ENCODE measurements around the gene CCNE1.

Gene CCNE1
- total RNA-seq: 13.1 reads per million, percentile 37 among the genes with 10 or more reads in this experiment

GRCh38 chr19:29811125-29812079, at the start of gene CCNE1:
Gene CCNE1, plus strand, starts transcription at chr19:29811991. Its CDS starts 565 bp downstream, at chr19:29812556.
- peak; percentile 93 for DNase-seq

- no peak for DNase-seq
Measured at GRCh38 chr19:29763196-29763595, 48.6 kb upstream of the CCNE1 start.

- DNase-seq: no peak
Measured at GRCh38 chr19:29764361-29764760, 47.4 kb upstream of the CCNE1 start.

- no peak for DNase-seq
Measured at GRCh38 chr19:29766100-29766499, 45.7 kb upstream of the CCNE1 start.

GRCh38 chr19:29767039-29767735, 44.6 kb upstream of the CCNE1 start:
- no peak for DNase-seq

GRCh38 chr19:29768166-29768565, 43.6 kb upstream of the CCNE1 start:
- no peak for DNase-seq

- DNase-seq: no peak
Measured at GRCh38 chr19:29769997-29770396, 41.8 kb upstream of the CCNE1 start.

- no peak for DNase-seq
Measured at GRCh38 chr19:29770648-29771047, 41.1 kb upstream of the CCNE1 start.

- DNase-seq: peak; percentile 8
Measured at GRCh38 chr19:29771708-29772414, 39.9 kb upstream of the CCNE1 start.

- DNase-seq: no peak
Measured at GRCh38 chr19:29772696-29773095, 39.1 kb upstream of the CCNE1 start.

- no peak for DNase-seq
Measured at GRCh38 chr19:29773141-29773540, 38.6 kb upstream of the CCNE1 start.

GRCh38 chr19:29774126-29774525, 37.7 kb upstream of the CCNE1 start:
- DNase-seq: no peak

GRCh38 chr19:29777781-29778309, 33.9 kb upstream of the CCNE1 start:
- DNase-seq: no peak

- DNase-seq: no peak
Measured at GRCh38 chr19:29779921-29780320, 31.9 kb upstream of the CCNE1 start.

- no peak for DNase-seq
Measured at GRCh38 chr19:29781386-29782259, 30.2 kb upstream of the CCNE1 start.

GRCh38 chr19:29782260-29782580, 29.6 kb upstream of the CCNE1 start:
- no peak for DNase-seq

- DNase-seq: no peak
Measured at GRCh38 chr19:29783627-29784190, 28.1 kb upstream of the CCNE1 start.

GRCh38 chr19:29784598-29785223, 27.1 kb upstream of the CCNE1 start:
- no peak for DNase-seq

GRCh38 chr19:29785360-29785759, 26.4 kb upstream of the CCNE1 start:
- no peak for DNase-seq

GRCh38 chr19:29785955-29786589, 25.7 kb upstream of the CCNE1 start:
- DNase-seq: no peak

GRCh38 chr19:29787281-29787680, 24.5 kb upstream of the CCNE1 start:
- DNase-seq: no peak

All from effector CD4-positive, alpha-beta T cell (primary cell).